ENCODE results near the gene AFG3L2.

- TF ChIP-seq CTCF (IDR thresholded peaks at IDR 0.05) (no peak), POLR2AphosphoS5 (IDR thresholded peaks at IDR 0.05) (no peak), POLR2A (IDR thresholded peaks at IDR 0.05) (no peak), EP300 (IDR thresholded peaks at IDR 0.05) (no peak)
Measured at GRCh38 chr18:12334863-12335262, 42.2 kb downstream of the AFG3L2 start.
